Activated T-cell treated with anti-CD3 and anti-CD28 coated beads, Interleukin-2, amount 50 U/mL, for 24 hours (primary cell): ENCODE measurements around the gene F3.

Experiments used
- DNase-seq: peaks from one replicate; pipeline ENCODE4 v3.0.0-alpha.2; 2020
- H3K27ac Mint-ChIP-seq: 2 replicates; pipeline ENCODE4 v1.8.0; 2020; ENCODE audit warnings: mild to moderate bottlenecking, mixed read lengths
- H3K27me3 Mint-ChIP-seq: 2 replicates; pipeline ENCODE4 v1.8.0; 2020; ENCODE audit warnings: mixed read lengths
- H3K36me3 Mint-ChIP-seq: 2 replicates; pipeline ENCODE4 v1.8.0; 2020; ENCODE audit warnings: low read depth, mixed read lengths
- H3K4me1 Mint-ChIP-seq: 2 replicates; pipeline ENCODE4 v1.8.0; 2020; ENCODE audit warnings: low read depth, mixed read lengths
- H3K4me3 Mint-ChIP-seq: 2 replicates; pipeline ENCODE4 v1.8.0; 2020; ENCODE audit warnings: mild to moderate bottlenecking, moderate library complexity, mixed read lengths
- H3K9me3 Mint-ChIP-seq: 2 replicates; pipeline ENCODE4 v1.8.0; 2020; ENCODE audit warnings: mixed read lengths

F3 gene

DNA sequence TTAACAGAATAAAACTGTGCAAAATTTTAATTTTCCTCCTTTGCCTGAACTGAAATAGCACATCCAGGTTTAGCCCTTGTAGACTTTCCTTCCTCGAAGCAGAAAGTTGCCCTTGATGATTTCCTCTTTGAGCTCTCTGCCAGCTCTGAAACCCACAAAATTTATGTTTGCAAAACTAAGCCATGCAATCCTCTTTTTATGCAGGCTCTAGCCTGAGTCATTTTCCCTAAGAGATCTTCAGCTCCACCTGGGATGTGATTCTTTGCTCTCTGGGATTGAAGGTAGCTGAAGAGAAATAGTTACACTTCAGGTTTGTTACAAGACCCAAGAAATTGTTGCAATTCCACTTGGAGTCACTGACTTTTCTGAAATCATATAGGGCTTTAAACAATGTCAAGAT, 1.4 kb upstream of the F3 start:
- DNase-seq = no peak
- H3K9me3 Mint-ChIP-seq = no peaks in the 10 kb centered on the region
- H3K27me3 Mint-ChIP-seq = peaks cover 84% of the 10 kb centered on the region
- peaks cover 20% of the 10 kb centered on the region for H3K4me1 Mint-ChIP-seq
- no peak overlapping the region for H3K4me3 Mint-ChIP-seq
- H3K27ac Mint-ChIP-seq = no peak overlapping the region
- H3K36me3 Mint-ChIP-seq = no peaks in the 10 kb centered on the region

DNA sequence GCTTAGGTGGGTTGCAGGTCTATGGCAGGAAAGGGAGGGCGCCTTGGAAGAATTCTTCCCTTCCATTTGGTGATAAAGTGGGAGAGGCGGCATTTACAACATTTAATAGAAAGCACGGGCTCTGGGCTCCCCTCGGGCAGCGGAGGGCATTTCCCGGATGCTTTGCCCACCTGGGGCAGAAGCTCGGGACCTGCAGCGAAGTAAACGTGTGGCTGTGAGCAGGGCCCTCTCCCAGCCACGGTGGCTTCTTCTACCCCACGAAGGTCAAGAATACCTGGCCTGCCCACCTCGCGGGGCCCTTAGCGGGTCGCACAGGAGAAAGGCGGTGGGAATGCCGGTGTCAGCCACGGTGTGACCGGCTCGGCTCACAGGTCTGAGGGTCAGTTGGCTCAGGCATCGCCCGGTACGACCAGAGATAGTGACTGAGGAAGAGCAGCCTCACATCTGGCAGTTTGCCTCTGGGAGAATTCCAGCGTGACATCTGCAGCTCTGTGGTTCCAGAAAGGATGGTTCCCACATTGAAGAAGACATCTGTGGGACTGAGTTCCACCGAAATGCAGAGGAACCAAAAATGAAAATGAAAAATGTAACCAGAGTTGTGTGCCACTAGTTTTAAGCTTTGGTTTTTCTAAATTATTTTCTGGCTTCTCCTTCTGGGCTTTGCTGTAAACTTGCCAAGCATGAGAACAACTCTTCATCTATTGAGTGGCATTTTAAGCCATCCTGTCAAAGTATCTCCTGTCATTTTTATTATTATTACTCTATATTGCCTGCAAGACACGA, 720 bp upstream of the F3 start:
- no peaks in the 10 kb centered on the region for H3K9me3 Mint-ChIP-seq
- peak overlapping the region; percentile 31 for H3K27ac Mint-ChIP-seq
- peak overlapping the region; percentile 79 for H3K4me3 Mint-ChIP-seq
- no peak for DNase-seq
- H3K4me1 Mint-ChIP-seq = peaks cover 20% of the 10 kb centered on the region
- H3K36me3 Mint-ChIP-seq = no peaks in the 10 kb centered on the region
- peaks cover 83% of the 10 kb centered on the region for H3K27me3 Mint-ChIP-seq

DNA sequence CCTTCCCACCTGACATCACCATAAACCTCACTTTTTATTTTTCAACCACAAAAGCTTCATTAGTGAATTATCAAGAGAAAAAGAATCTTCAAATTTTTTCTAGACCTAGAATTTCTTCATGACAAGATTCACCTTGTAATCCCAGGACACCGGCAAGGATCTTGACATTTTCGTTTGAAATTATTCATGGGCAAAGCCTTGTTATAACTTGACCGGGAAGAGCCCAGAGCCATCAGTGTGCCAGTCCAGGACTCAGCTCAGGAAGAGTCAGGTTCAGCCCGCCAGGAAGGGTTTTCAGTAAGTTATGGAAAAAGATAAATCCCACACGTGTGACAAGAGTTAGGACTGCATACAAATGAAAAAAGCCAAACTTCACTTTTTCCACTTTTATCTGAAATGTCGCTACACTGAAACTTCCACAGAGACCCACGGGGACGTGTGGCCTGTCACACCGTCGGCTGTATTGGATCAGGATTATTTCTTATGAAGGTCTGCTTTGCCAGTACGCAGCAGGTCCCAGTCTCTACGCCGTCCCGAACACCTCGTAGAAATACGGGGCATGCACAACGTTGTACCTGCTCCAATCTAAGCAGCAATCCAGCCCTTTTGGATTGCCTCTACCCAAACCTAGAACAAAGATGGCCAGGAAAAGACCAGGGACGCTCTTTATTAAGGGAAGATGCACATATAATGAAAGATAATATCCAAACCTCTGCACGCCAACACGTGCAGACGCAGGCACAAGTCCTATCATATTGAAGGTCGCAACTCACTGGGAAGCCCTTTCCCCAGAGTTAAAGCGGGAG, 916 bp downstream of the F3 start:
- no peaks in the 10 kb centered on the region for H3K36me3 Mint-ChIP-seq
- no peaks in the 10 kb centered on the region for H3K9me3 Mint-ChIP-seq
- peak overlapping the region; percentile 67 for H3K4me3 Mint-ChIP-seq
- H3K4me1 Mint-ChIP-seq = peaks cover 20% of the 10 kb centered on the region
- no peak overlapping the region for H3K27ac Mint-ChIP-seq
- no peak for DNase-seq
- peaks cover 81% of the 10 kb centered on the region for H3K27me3 Mint-ChIP-seq

DNA sequence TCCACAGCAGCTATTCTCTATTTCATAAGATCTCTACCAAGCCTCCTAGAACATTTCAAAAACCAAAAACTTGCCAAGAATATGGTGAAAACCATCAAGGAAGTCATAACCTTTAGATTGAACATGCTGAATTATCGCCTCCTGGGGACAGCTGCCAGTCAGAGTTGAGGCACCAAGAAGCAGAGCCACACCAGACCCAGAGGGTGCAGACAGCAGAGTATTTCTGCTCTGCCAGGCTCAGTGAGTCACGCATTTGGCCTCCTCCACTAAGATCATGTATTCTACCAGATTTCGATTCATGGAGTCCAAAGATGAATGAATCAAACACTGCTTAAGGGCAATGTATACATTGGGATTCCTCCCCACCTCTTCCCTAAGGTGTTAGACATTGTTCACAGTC, 2.1 kb downstream of the F3 start:
- Mint-ChIP-seq H3K9me3 (no peaks in the 10 kb centered on the region), H3K36me3 (no peaks in the 10 kb centered on the region), H3K4me3 (no peak overlapping the region), H3K27me3 (peaks cover 81% of the 10 kb centered on the region), H3K27ac (no peak overlapping the region), H3K4me1 (peaks cover 17% of the 10 kb centered on the region)
- DNase-seq = no peak

DNA sequence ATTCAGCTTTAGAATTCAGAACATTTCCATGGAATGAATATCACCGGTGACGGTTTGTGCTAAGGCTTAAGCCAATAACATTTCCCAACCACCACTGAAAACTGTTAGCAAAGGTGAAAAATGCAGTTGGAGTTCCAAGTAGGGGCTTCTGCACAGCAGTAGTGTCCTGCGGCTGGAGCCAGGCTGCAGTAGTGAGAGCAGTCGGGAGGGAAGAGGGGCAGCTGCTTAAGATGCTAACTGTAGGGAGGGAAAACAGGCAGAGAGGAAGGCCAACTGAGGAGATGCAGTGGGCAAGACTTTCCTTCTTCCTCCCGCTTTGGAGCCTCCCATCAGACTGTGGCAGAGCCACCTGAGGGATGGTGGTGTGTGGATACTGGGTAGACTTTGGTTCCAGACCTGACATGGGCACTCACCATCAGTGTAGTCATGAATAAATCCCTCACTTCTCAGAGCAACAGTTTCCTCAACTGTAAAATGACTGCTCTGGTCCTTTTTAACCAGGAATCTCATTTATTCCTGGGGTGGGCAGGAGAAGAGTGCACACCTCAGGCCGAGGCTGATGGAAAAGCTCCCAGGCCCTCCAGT, 3.2 kb downstream of the F3 start:
- Mint-ChIP-seq H3K4me1 (peaks cover 17% of the 10 kb centered on the region), H3K36me3 (no peaks in the 10 kb centered on the region), H3K9me3 (no peaks in the 10 kb centered on the region), H3K27ac (no peak overlapping the region), H3K27me3 (peaks cover 73% of the 10 kb centered on the region), H3K4me3 (no peak overlapping the region)
- no peak for DNase-seq

DNA sequence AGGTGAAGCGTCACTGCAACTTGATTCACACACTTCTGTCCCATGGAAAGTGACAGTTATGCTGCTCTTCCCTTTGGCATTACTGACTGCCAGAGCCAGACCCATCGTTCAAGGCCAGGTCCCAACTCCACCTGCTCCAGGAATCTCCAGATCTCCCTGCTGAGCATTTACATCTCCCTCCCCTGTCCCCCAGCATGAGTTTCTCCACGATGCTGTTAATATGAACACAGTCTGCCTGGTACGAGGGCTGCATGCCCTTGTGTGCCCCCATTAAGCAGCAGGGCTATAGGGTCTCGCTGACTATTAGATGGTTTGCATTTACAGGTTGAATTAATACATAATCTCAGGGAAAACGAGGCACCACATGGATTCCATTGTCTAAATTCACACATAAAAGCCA, 4.3 kb downstream of the F3 start:
- DNase-seq = no peak
- H3K4me3 Mint-ChIP-seq = no peak overlapping the region
- H3K36me3 Mint-ChIP-seq = no peaks in the 10 kb centered on the region
- no peak overlapping the region for H3K27ac Mint-ChIP-seq
- H3K4me1 Mint-ChIP-seq = peaks cover 8% of the 10 kb centered on the region
- peaks cover 64% of the 10 kb centered on the region for H3K27me3 Mint-ChIP-seq
- H3K9me3 Mint-ChIP-seq = no peaks in the 10 kb centered on the region

DNA sequence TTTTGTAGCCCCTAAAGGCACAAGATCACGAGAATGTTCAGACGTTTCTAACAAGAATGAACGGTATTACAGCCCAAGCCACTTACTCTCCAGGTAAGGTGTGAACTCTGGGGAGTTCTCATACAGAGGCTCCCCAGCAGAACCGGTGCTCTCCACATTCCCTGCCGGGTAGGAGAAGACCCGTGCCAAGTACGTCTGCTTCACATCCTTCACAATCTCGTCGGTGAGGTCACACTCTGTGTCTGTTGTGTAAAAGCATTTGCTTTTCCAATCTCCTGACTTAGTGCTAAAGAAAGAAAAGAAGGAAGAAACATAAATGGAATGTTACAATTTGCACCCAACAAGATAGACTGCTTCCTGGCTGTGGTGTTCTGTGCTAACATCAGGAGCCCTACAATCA, 5.7 kb downstream of the F3 start:
- DNase-seq = no peak
- H3K4me1 Mint-ChIP-seq = peaks cover 2% of the 10 kb centered on the region
- H3K9me3 Mint-ChIP-seq = no peaks in the 10 kb centered on the region
- no peaks in the 10 kb centered on the region for H3K36me3 Mint-ChIP-seq
- no peak overlapping the region for H3K4me3 Mint-ChIP-seq
- H3K27me3 Mint-ChIP-seq = peaks cover 55% of the 10 kb centered on the region
- H3K27ac Mint-ChIP-seq = no peak overlapping the region

DNA sequence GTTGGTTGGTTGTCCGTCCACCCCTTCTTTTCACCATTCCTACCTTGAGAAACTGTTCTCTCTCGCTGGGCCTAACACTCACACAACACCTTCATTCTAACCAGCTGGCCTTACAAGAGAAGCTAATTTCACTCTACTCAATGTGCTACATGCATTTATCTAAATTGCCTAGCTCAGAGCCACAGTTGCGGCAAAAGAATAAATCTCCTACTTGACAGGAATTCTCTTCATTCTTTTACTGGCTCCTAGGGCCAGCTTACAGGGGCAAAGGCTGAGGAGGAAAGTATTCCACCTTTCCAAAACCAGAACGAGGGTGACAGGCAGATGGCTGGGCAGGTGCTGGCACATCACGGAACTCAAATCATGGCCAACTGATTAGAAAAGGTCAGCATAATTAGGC, 6.5 kb downstream of the F3 start:
- Mint-ChIP-seq H3K4me1 (no peaks in the 10 kb centered on the region), H3K27me3 (peaks cover 50% of the 10 kb centered on the region)

DNA sequence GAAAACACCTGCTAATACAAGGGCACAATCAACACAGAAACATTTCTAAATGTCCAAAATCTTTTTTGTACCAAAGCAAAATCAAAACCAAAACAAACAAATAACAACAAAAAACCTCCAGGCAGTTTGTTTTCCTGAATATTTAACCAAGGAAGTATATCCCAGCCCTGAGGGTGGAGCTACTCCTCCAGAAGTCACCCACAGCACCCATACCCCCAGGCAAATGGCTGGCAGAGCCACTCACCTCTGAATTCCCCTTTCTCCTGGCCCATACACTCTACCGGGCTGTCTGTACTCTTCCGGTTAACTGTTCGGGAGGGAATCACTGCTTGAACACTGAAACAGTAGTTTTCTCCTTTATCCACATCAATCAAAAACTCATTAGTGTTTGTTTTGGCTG, 9.5 kb downstream of the F3 start:
- H3K4me3 Mint-ChIP-seq = no peak overlapping the region
- no peak overlapping the region for H3K27ac Mint-ChIP-seq
- no peaks in the 10 kb centered on the region for H3K4me1 Mint-ChIP-seq
- no peaks in the 10 kb centered on the region for H3K9me3 Mint-ChIP-seq
- H3K27me3 Mint-ChIP-seq = peaks cover 22% of the 10 kb centered on the region
- no peak for DNase-seq
- no peaks in the 10 kb centered on the region for H3K36me3 Mint-ChIP-seq

More for the DNA sequence above, 6.5 kb downstream of the F3 start:
- no peaks in the 10 kb centered on the region for H3K36me3 Mint-ChIP-seq
- no peaks in the 10 kb centered on the region for H3K9me3 Mint-ChIP-seq
- no peak overlapping the region for H3K4me3 Mint-ChIP-seq
- no peak for DNase-seq
- H3K27ac Mint-ChIP-seq = no peak overlapping the region

DNA sequence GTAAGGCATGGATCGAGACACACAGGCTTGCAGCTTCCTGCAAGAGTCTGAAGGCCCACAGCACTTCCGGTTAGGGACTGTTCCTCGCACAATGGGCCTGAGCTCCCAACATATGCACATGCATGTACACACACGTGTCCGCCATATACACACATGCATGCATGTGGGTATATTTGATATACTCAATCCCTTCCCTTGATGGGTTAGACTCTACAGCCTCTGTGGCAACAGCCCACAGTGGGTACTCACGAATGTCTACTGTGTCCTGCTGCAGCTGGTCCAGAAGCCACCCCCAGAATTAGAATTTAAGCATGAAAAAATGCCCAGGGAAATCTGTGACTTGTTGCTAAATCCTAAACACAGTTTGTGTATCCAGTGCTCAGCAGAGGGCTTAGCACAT, 9.9 kb downstream of the F3 start:
- Mint-ChIP-seq H3K27me3 (peaks cover 18% of the 10 kb centered on the region), H3K27ac (no peak overlapping the region), H3K9me3 (no peaks in the 10 kb centered on the region), H3K4me3 (no peak overlapping the region), H3K36me3 (no peaks in the 10 kb centered on the region), H3K4me1 (no peaks in the 10 kb centered on the region)
- no peak for DNase-seq

DNA sequence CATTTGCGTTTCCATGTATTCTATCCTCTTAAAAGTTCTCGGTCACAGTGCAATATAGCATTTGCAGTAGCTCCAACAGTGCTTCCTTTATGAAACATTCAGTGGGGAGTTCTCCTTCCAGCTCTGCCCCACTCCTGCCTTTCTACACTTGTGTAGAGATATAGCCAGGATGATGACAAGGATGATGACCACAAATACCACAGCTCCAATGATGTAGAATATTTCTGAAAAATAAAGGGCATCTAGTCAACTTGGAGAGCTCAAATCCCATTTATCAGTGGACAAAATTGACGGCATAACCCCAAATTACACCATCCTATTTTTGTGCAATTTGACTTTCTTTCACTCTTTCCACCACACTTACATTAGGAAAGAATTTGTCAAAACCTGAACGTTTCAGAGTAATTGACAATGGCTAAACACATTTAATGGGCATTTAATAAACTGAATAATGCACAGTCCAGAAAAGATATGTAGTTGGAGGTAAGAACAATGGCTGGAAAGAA, 11.1 kb downstream of the F3 start:
- H3K27me3 Mint-ChIP-seq = peaks cover 11% of the 10 kb centered on the region
- no peaks in the 10 kb centered on the region for H3K4me1 Mint-ChIP-seq
- no peaks in the 10 kb centered on the region for H3K9me3 Mint-ChIP-seq
- no peaks in the 10 kb centered on the region for H3K36me3 Mint-ChIP-seq
- no peak overlapping the region for H3K27ac Mint-ChIP-seq
- DNase-seq = no peak
- no peak overlapping the region for H3K4me3 Mint-ChIP-seq

DNA sequence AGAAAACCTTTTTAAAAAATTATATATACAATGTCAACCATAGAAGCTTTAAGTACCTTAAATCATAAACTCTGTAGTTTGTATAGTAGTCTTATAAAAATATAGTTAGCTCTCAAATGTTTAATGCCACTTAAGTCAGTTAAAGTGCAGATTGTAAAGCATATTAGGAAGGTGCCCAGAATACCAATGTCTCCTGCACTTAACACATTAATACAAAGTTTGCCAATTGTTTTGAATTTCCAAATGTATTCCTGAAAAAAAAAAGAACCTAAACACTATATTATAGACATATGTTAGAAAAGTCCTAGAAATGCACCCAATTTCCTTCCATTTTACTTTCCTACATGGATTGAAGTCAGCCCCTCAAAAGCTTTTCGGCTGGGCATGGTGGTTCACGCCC, 12.1 kb downstream of the F3 start:
- no peak for DNase-seq
- Mint-ChIP-seq H3K4me1 (no peaks in the 10 kb centered on the region), H3K9me3 (no peaks in the 10 kb centered on the region), H3K4me3 (no peak overlapping the region), H3K27ac (no peak overlapping the region), H3K36me3 (no peaks in the 10 kb centered on the region), H3K27me3 (peaks cover 3% of the 10 kb centered on the region)

DNA sequence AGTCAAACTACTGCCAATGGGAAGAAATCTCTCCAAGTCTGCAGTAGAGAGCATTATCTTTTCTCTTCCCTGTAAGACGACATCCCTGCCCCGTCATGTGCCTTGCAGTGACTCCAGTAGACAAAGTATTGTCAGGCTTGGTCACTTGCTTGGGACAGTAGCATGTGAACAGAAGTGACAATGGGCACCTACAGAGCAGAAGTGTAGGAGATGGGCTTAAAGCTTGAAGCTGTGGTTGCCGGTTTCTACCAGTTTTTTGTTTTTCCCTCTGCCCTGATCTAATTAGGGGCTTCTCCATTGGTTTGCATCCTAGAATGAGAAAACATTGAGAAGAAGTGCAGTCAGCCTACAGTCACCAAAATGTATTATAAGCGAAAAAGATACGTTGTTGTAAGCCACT, 12.7 kb downstream of the F3 start:
- no peaks in the 10 kb centered on the region for H3K9me3 Mint-ChIP-seq
- peaks cover 3% of the 10 kb centered on the region for H3K27me3 Mint-ChIP-seq
- no peak overlapping the region for H3K4me3 Mint-ChIP-seq
- H3K36me3 Mint-ChIP-seq = no peaks in the 10 kb centered on the region
- no peaks in the 10 kb centered on the region for H3K4me1 Mint-ChIP-seq
- no peak for DNase-seq
- no peak overlapping the region for H3K27ac Mint-ChIP-seq

DNA sequence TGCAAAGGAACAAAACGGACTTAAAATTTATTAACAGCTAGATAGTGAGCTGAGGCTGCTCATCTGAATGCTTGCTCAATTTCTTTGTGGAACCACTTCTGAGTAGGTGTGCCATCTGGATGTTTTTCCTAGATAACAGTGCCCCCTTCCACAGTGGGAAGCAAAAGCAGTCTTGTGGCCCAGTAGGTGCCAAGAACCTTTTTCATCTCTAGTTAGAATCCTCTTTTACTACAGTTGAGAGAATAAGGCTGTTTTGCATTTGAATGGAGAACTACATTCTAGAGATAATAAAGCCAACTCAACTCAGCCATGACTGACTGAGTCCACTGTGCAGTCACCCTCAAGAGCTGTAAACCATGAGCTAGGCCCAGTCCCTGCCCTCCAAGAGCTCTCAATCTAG, 13.3 kb downstream of the F3 start:
- H3K36me3 Mint-ChIP-seq = no peaks in the 10 kb centered on the region
- H3K9me3 Mint-ChIP-seq = no peaks in the 10 kb centered on the region
- no peaks in the 10 kb centered on the region for H3K4me1 Mint-ChIP-seq
- H3K4me3 Mint-ChIP-seq = no peak overlapping the region
- peaks cover 3% of the 10 kb centered on the region for H3K27me3 Mint-ChIP-seq
- DNase-seq = no peak
- H3K27ac Mint-ChIP-seq = no peak overlapping the region
